Measurements from ENCODE around the gene TET3. TPM values are rescaled to one million over a fixed set of nuclear protein-coding genes. Genes with fewer than 3 reads are reported as not detected.

Gene TET3
- total and polyA plus RNA-seq, 7 donors: 0.56 to 11.2 (median 3.2) TPM

DNA sequence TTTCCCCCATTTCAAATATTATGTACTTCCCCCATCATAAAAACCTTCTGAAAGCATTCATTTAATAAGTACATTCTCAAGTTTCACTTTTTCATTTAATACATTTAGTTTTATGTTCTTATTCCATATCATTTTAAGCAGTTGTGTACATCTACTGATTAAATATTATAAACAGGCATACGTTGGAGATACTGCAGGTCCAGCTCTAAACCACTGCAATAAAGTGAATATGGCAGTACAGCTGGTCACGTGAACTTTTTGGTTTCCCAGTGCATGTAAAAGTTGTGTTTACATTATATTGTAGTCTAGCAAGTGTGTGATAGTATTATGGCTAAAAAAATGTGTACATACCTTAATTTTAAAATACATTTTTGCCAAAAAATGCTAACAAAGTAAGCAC lies 48.7 kb downstream of the TET3 start:
- Histone ChIP-seq H3K27ac (no peak overlapping the region), H3K36me3 (ENCODE audit: insufficient read depth in 1 of 2, low read depth in 1 of 2) (no peaks in the 10 kb centered on the region), H3K9me3 (no peaks in the 10 kb centered on the region), H3K4me3 (no peak overlapping the region), H3K27me3 (ENCODE audit: insufficient read depth in 3 of 3, low read length in 2 of 3) (no peaks in the 10 kb centered on the region), H3K4me1 (peaks cover 29% of the 10 kb centered on the region)
- no peak for DNase-seq
- no peak for ATAC-seq
- WGBS, 3 donors: 71 to 83% (median 83%) methylated on average over 2 of the region's 2 CpGs
- no peak for TF ChIP-seq CTCF (IDR thresholded peaks at IDR 0.05)
- intact Hi-C loops (cut with DNase I): no loop called here

Other genes starting within 250 kb of the TET3 start
- gene TPRKB, start 247.6 kb upstream of the TET3 start, total RNA-seq: 10 to 100 TPM; 21.8 to 35.1 (median 27.1) TPM
- gene TPRKB, start 247.6 kb upstream of the TET3 start, polyA plus RNA-seq: 100 to 1,000 TPM in 1 of 3 donors, 10 to 100 TPM in 2; 63.3 to 130 (median 83.9) TPM
- gene DUSP11, start 204.8 kb upstream of the TET3 start, total RNA-seq: 10 to 100 TPM in 2 of 4 donors, 1 to 10 TPM in 2; 8.9 to 14.2 (median 10.1) TPM
- 10 to 100 TPM; 14.4 to 21.4 (median 16.5) TPM for gene DUSP11, start 204.8 kb upstream of the TET3 start, polyA plus RNA-seq
- not detected for gene C2orf78, start 200.7 kb upstream of the TET3 start, total RNA-seq
- not detected for gene C2orf78, start 200.7 kb upstream of the TET3 start, polyA plus RNA-seq
- gene STAMBP, start 155.9 kb upstream of the TET3 start, total RNA-seq: 10 to 100 TPM; 40.7 to 93.1 (median 57.8) TPM
- gene STAMBP, start 155.9 kb upstream of the TET3 start, polyA plus RNA-seq: 100 to 1,000 TPM in 1 of 3 donors, 10 to 100 TPM in 2; 54.4 to 101 (median 66.9) TPM
- gene ACTG2, start 91.9 kb upstream of the TET3 start, total RNA-seq: 1 to 10 TPM in 2 of 4 donors, under 1 TPM in 2; 0.44 to 3.4 (median 1.8) TPM
- gene ACTG2, start 91.9 kb upstream of the TET3 start, polyA plus RNA-seq: 1 to 10 TPM; 2.5 to 4.0 (median 2.7) TPM
- 10 to 100 TPM; 12.9 to 22.9 (median 20.7) TPM for gene DGUOK, start 58.0 kb upstream of the TET3 start, total RNA-seq
- 10 to 100 TPM; 22.3 to 74.2 (median 53.7) TPM for gene DGUOK, start 58.0 kb upstream of the TET3 start, polyA plus RNA-seq
- gene BOLA3, start 163.0 kb downstream of the TET3 start, total RNA-seq: 10 to 100 TPM; 47.7 to 65.9 (median 54.3) TPM
- 100 to 1,000 TPM in 2 of 3 donors, 10 to 100 TPM in 1; 99.6 to 117 (median 103) TPM for gene BOLA3, start 163.0 kb downstream of the TET3 start, polyA plus RNA-seq
- 10 to 100 TPM; 28.0 to 44.3 (median 28.9) TPM for gene MOB1A, start 194.0 kb downstream of the TET3 start, total RNA-seq
- 10 to 100 TPM; 13.6 to 71.2 (median 24.8) TPM for gene MOB1A, start 194.0 kb downstream of the TET3 start, polyA plus RNA-seq
- gene MTHFD2, start 213.7 kb downstream of the TET3 start, total RNA-seq: 10 to 100 TPM; 16.6 to 76.2 (median 61.2) TPM
- 100 to 1,000 TPM in 1 of 3 donors, 10 to 100 TPM in 2; 52.1 to 112 (median 60.4) TPM for gene MTHFD2, start 213.7 kb downstream of the TET3 start, polyA plus RNA-seq

All from psoas muscle (tissue), 8 donors.